HG03103 (cell line): ENCODE data around the gene PLD1.
"Not testable (repeated sequence)": the region's sequence is repeated elsewhere in the genome, so short reads cannot be mapped to it uniquely, and the experiment has no call there.

Experiments used
- ATAC-seq: cut with Tn5 transposase; IDR thresholded peaks from one replicate; pipeline ENCODE4 v1.9.1; 2021; ENCODE audit warnings: low read depth; ENCODE audit not compliant: unreplicated experiment

PLD1 gene

GRCh38 chr3:171711461-171712170, 98.7 kb downstream of the PLD1 start:
- no peak for ATAC-seq

GRCh38 chr3:171710359-171710758, 99.9 kb downstream of the PLD1 start:
- ATAC-seq = no peak

- no peak for ATAC-seq
Observed at GRCh38 chr3:171704814-171705213, 105.5 kb downstream of the PLD1 start.

GRCh38 chr3:171704002-171704401, 106.3 kb downstream of the PLD1 start:
- ATAC-seq = no peak

GRCh38 chr3:171703144-171703543, 107.1 kb downstream of the PLD1 start:
- no peak for ATAC-seq

GRCh38 chr3:171700653-171701052, 109.6 kb downstream of the PLD1 start:
- no peak for ATAC-seq

GRCh38 chr3:171700157-171700556, 110.1 kb downstream of the PLD1 start:
- no peak for ATAC-seq

- ATAC-seq = no peak
Observed at GRCh38 chr3:171699601-171700000, 110.7 kb downstream of the PLD1 start.

- ATAC-seq = no peak
Observed at GRCh38 chr3:171696805-171697204, 113.5 kb downstream of the PLD1 start.

GRCh38 chr3:171695426-171695825, 114.9 kb downstream of the PLD1 start:
- ATAC-seq = no peak

- no peak for ATAC-seq
Observed at GRCh38 chr3:171694888-171695287, 115.4 kb downstream of the PLD1 start.

GRCh38 chr3:171692551-171692950, 117.7 kb downstream of the PLD1 start:
- ATAC-seq = not testable (repeated sequence)

GRCh38 chr3:171691485-171691884, 118.8 kb downstream of the PLD1 start:
- no peak for ATAC-seq

- ATAC-seq = no peak
Observed at GRCh38 chr3:171690281-171690680, 120.0 kb downstream of the PLD1 start.

- ATAC-seq = no peak
Observed at GRCh38 chr3:171688593-171688992, 121.7 kb downstream of the PLD1 start.

- no peak for ATAC-seq
Observed at GRCh38 chr3:171688002-171688401, 122.3 kb downstream of the PLD1 start.

- ATAC-seq = no peak
Observed at GRCh38 chr3:171687581-171687980, 122.7 kb downstream of the PLD1 start.

- no peak for ATAC-seq
Observed at GRCh38 chr3:171687064-171687463, 123.2 kb downstream of the PLD1 start.

GRCh38 chr3:171685116-171685895, 125.0 kb downstream of the PLD1 start:
- ATAC-seq = no peak

GRCh38 chr3:171684221-171684620, 126.1 kb downstream of the PLD1 start:
- ATAC-seq = no peak

- no peak for ATAC-seq
Observed at GRCh38 chr3:171682743-171683142, 127.5 kb downstream of the PLD1 start.
